HEK293T (cell line): Measurements from ENCODE around the gene CAMSAP1.

Experiments
- HDGF ChIP-seq: fragments of 450-650 bp; IDR thresholded peaks from 2 replicates; pipeline ENCODE4 v1.6.1; 2017; ENCODE audit warnings: antibody characterized with exemption, borderline replicate concordance
- TARDBP ChIP-seq: fragments of 450-650 bp; IDR thresholded peaks from 2 replicates; pipeline ENCODE4 v1.6.1; 2016

DNA sequence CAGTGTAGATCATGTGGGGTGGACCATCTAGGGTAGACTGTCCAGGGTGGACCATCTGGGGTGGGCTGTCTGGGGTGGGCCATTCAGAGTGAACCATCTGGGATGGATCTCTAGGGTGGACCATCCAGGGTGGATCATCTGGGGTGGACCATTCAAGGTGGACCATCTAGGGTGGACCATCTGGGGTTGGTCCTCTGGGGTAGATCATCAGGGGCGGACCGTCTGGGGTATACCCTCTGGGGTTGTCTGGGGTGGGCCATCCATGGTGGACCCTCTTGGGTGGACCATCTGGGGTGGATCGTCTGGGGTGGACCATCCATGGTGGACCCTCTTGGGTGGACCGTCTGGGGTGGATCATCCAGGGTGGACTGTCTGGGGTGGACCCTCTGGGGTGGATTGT is 141.1 kb downstream of the CAMSAP1 start:
- TF ChIP-seq TARDBP (no peak), HDGF (no peak)
